Adipocyte (in vitro differentiated cells): ENCODE measurements around the gene ELAVL3.
"Not testable (repeated sequence)": the region's sequence is repeated elsewhere in the genome, so short reads cannot be mapped to it uniquely, and the experiment has no call there.

Experiments used
- DNase-seq: peaks from one replicate; pipeline ENCODE4 v3.0.0-alpha.2; 2015; ENCODE audit warnings: low read depth
- H3K27me3 ChIP-seq: replicated peaks from 2 replicates; pipeline ENCODE4 v1.7.0; 2013; ENCODE audit warnings: mild to moderate bottlenecking, low read length, moderate library complexity; ENCODE audit not compliant: control insufficient read depth, insufficient read depth
- H3K36me3 ChIP-seq: 2 replicates; pipeline ENCODE4 v1.7.0; 2013; ENCODE audit warnings: low read length, mild to moderate bottlenecking, moderate library complexity; ENCODE audit not compliant: control insufficient read depth, insufficient read depth, severe bottlenecking
- H3K4me1 ChIP-seq: 2 replicates; pipeline ENCODE4 v1.7.0; 2013; ENCODE audit warnings: mild to moderate bottlenecking, low read length, moderate library complexity; ENCODE audit not compliant: control insufficient read depth, insufficient read depth
- H3K4me3 ChIP-seq: 2 replicates; pipeline ENCODE4 v1.7.0; 2013; ENCODE audit warnings: mild to moderate bottlenecking, low read length, moderate library complexity
- H3K9ac ChIP-seq: 2 replicates; pipeline ENCODE4 v1.7.0; 2013; ENCODE audit warnings: mild to moderate bottlenecking, low read length, moderate library complexity
- H3K9me3 ChIP-seq: 2 replicates; pipeline ENCODE4 v1.7.0; 2013; ENCODE audit warnings: mild to moderate bottlenecking, low read length, moderate library complexity; ENCODE audit not compliant: control insufficient read depth

ELAVL3 gene

DNA sequence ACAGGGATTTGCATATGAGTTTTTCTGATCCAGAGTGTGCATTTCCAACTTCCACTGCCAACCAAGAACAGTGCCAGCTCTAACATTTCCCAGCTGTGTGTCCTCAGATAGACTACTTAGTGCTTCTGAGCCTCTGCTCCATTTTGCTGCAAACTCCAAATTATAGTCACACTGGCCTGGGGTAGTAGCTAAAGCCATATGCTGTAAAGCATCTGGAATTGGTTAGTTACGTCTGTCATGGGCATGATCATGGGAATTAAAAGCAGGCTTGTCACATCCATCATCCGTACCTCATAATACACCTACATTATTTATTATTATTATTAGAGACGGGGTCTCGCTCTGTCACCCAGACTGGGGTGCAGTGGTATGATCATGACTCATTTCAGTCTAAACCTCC lies 7.1 kb downstream of the ELAVL3 start:
- no peak overlapping the region for H3K9ac ChIP-seq
- H3K4me3 ChIP-seq: no peak overlapping the region
- no peak for DNase-seq
- peaks cover 7% of the 10 kb centered on the region for H3K27me3 ChIP-seq
- H3K36me3 ChIP-seq: no peaks in the 10 kb centered on the region
- no peaks in the 10 kb centered on the region for H3K4me1 ChIP-seq
- no peaks in the 10 kb centered on the region for H3K9me3 ChIP-seq

DNA sequence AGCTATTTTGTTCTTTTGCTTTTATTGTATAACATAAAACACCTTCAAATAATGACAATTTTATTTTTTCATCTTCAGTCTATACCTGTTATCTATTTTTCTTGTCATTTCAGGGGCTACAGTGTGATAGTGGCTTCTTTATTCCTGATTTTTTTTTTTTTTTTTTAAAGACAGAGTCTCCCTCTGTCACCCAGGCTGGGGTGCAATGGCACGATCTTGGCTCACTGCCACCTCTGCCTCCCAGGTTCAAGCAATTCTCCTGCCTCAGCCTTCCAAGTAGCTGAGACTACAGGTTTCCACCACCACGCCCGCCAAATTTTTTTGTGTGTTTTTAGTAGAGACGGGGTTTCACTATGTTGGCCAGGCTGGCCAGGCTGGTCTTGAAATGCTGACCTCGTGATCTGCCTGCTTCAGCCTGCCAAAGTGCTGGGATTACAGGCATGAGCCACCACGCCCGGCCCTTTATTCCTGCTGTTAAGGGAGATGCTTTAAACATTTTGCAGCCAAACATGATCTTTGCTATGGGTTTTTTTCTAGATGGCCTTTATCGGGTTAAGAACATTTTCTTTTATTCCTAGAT lies 12.5 kb downstream of the ELAVL3 start:
- DNase-seq, H3K36me3 ChIP-seq, H3K4me3 ChIP-seq, H3K9ac ChIP-seq, H3K4me1 ChIP-seq, H3K27me3 ChIP-seq, H3K9me3 ChIP-seq: not testable (repeated sequence)

DNA sequence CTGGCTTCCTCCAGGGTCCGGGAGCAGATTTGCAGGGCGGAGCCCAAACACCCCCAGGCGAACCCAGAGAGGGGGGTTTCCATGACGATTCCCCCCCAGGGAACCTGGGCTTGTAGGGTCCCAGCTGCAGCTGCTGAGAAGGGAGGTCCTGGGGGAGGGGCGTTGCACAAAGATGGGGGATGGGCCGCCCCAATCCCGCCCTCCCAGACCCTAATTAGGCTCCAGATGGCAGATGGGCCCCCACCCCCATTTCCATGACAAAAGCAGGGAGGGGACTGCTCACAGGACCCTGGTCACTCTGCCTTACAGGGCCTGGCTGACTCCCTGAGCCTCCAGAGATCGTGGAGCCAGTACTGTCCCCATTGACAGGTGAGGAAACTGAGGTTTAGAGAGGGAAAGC lies 15.2 kb downstream of the ELAVL3 start:
- no peak for DNase-seq
- no peak overlapping the region for H3K4me3 ChIP-seq
- no peaks in the 10 kb centered on the region for H3K36me3 ChIP-seq
- H3K4me1 ChIP-seq: no peaks in the 10 kb centered on the region
- no peak overlapping the region for H3K9ac ChIP-seq
- H3K27me3 ChIP-seq: peaks cover under 1% of the 10 kb centered on the region
- no peaks in the 10 kb centered on the region for H3K9me3 ChIP-seq

DNA sequence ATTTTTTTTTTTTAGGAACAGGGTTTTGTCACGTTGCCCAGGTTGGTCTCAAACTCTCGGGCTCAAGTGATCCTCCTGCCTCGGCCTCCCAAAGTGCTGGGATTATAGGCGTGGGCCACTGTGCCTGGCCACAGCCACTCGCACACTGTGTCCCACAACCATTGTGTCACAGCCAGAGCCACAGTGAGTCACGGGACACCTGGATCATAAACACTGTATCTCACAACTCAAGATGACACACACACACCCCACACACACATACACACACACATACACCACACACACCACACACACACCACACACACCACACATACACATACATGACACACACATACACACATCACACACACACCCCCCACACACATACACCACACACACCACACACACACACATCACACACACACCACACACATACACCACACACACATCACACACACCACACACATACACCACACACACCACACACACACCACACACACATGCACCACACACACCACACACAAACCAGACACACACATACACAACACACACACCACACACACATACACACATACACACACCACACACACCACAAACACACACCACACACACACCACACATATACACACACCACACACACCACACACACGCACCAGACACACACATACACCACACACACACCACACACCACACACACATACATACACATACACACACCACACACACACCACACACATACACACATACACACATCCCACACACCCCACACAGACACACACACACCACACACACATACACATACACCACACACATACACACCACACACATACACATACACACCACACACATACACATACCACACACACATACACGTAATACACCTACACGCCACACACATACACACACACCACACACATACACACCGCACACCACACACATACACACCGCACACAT lies 16.2 kb downstream of the ELAVL3 start:
- H3K27me3 ChIP-seq: peaks cover 9% of the 10 kb centered on the region
- no peaks in the 10 kb centered on the region for H3K9me3 ChIP-seq
- H3K4me3 ChIP-seq: no peak overlapping the region
- H3K9ac ChIP-seq: no peak overlapping the region
- DNase-seq: no peak
- no peaks in the 10 kb centered on the region for H3K4me1 ChIP-seq
- no peaks in the 10 kb centered on the region for H3K36me3 ChIP-seq

DNA sequence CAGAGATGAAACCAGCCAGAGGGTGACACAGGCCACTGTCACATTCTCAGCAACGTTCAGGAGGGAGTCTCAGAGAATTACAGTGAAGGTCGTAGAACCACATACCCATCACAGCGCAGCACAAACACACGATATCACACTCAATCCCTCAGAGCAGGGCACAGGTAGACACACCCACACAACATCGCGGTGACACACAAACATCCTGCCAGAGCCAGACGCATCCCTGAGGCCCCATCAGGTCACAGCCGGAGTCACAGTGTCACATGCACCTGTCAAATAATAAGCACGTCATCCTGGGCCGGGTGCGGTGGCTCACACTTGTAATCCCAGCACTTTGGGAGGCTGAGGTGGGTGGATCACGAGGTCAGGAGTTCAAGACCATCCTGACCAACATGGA lies 17.5 kb downstream of the ELAVL3 start:
- no peak overlapping the region for H3K9ac ChIP-seq
- no peaks in the 10 kb centered on the region for H3K4me1 ChIP-seq
- DNase-seq: no peak
- H3K36me3 ChIP-seq: no peaks in the 10 kb centered on the region
- no peaks in the 10 kb centered on the region for H3K9me3 ChIP-seq
- H3K4me3 ChIP-seq: no peak overlapping the region
- H3K27me3 ChIP-seq: peaks cover 14% of the 10 kb centered on the region

DNA sequence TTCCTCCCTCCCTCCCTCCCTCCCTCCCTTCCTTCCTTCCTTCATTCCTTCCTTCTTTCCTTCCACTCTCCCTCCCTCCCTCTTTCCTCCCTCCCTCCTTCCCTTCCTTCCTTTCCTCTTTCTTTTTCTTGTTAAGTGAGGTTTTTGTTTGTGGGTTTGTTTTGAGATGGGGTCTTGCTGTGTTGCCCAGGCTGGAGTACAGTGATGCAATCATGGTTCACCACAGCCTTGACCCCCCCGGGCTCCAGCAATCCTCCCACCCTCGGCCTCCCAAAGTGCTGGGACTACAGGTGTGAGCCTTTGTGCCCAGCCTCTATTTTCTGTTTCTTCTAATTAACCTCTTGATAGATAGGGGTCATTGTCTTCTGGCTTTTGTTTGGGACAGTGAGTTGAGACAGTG lies 19.4 kb downstream of the ELAVL3 start:
- no peak overlapping the region for H3K9ac ChIP-seq
- H3K36me3 ChIP-seq: no peaks in the 10 kb centered on the region

DNA sequence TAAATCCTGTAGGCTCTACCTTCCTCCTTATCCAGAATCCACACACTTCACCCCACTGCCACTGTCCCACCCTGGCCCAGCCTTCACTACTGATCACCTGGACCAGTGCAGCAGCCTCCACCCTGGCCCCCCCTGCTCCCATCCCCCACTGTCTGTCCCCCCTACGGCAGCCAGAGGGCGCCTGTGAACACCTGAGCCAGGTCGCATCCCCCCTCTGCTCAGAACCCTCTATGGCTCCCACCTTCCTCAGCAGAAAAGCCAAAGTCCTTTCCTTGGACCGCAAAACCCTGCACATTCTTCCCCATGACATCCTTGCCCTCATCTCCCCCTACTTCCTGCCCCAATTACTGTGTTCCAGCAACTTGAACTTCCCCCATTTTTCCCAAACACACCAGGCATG lies 20.6 kb downstream of the ELAVL3 start:
- Histone ChIP-seq H3K9ac (no peak overlapping the region), H3K27me3 (peaks cover 27% of the 10 kb centered on the region), H3K4me1 (no peaks in the 10 kb centered on the region), H3K4me3 (no peak overlapping the region), H3K9me3 (no peaks in the 10 kb centered on the region), H3K36me3 (no peaks in the 10 kb centered on the region)
- DNase-seq: no peak

More for the DNA sequence above, 19.4 kb downstream of the ELAVL3 start:
- no peaks in the 10 kb centered on the region for H3K9me3 ChIP-seq
- peaks cover 27% of the 10 kb centered on the region for H3K27me3 ChIP-seq
- no peak for DNase-seq
- no peak overlapping the region for H3K4me3 ChIP-seq
- no peaks in the 10 kb centered on the region for H3K4me1 ChIP-seq

DNA sequence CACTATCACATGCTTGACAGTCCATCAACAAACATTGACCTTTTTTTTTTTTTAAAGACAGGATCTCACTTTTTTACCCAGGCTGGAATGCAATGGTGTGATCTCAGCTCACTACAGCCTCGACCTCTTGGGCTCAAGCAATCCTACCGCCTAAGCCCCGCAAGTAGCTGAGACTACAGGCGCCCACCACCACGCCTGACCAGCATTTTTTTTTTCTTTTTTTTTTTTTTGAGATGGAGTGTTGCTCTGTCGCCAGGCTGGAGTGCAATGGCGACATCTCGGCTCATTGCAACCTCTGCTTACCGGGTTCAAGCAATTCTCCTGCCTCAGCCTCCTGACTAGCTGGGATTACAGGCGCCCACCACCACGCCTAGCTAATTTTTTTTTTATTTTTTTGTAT lies 21.9 kb downstream of the ELAVL3 start:
- not testable (repeated sequence) for DNase-seq, H3K4me3 ChIP-seq, H3K36me3 ChIP-seq, H3K9ac ChIP-seq, H3K9me3 ChIP-seq, H3K4me1 ChIP-seq
- peaks cover 27% of the 10 kb centered on the region for H3K27me3 ChIP-seq

DNA sequence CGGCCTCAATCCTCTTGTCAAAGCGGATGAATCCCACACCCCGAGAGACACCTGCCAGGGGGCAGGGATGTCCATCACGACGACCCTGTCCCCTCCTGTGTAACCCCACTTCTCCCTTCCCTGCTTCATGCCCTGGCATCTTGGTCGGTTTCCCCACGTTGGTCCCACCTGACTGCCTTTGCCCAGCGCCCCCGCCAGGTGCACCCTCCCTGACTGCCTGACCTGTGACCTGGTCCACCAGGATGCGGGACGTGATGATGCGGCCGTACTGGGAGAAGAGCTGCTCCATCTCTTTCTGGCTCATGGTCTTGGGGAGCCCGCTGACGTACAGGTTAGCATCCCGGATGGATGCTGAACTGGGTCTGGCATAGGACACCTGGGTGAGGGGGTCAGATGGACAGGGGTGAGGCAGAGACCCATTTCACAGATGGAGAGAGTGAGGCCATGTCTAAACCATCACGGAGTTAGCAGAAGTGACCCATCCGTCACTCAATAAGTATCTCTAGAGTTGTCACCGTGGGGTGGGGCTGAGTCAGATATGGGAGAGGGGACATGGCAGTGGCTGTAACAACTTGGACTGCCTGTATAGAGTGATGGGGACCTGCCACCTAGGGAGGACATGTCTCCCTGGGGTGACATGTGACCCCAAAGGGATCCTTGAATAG lies 22.5 kb downstream of the ELAVL3 start:
- no peaks in the 10 kb centered on the region for H3K4me1 ChIP-seq
- no peaks in the 10 kb centered on the region for H3K9me3 ChIP-seq
- H3K4me3 ChIP-seq: no peak overlapping the region
- peaks cover 27% of the 10 kb centered on the region for H3K27me3 ChIP-seq
- no peak for DNase-seq
- no peak overlapping the region for H3K9ac ChIP-seq
- no peaks in the 10 kb centered on the region for H3K36me3 ChIP-seq

DNA sequence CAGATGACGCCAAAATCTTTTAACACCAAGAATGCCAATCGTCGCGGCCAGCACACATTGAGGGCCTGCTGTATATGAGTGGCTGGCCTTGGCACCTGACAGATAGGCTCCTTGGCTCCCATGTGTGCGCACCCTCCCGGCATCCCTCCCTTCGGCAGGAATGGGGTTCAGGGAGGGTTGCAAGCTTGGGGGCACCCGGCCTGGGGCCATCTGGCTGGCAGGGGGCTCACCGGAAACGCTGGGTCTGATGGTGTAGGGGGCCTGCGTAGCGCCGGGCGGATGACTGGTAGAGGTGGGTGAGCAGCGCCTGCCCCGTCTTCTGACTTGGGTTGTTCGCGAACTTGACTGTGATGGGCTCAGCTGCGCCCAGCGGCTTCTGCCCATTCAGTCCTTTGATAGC lies 23.0 kb downstream of the ELAVL3 start:
- H3K4me1 ChIP-seq: no peaks in the 10 kb centered on the region
- H3K27me3 ChIP-seq: peaks cover 27% of the 10 kb centered on the region
- DNase-seq: no peak
- no peak overlapping the region for H3K4me3 ChIP-seq
- H3K36me3 ChIP-seq: no peaks in the 10 kb centered on the region
- H3K9me3 ChIP-seq: no peaks in the 10 kb centered on the region
- no peak overlapping the region for H3K9ac ChIP-seq

DNA sequence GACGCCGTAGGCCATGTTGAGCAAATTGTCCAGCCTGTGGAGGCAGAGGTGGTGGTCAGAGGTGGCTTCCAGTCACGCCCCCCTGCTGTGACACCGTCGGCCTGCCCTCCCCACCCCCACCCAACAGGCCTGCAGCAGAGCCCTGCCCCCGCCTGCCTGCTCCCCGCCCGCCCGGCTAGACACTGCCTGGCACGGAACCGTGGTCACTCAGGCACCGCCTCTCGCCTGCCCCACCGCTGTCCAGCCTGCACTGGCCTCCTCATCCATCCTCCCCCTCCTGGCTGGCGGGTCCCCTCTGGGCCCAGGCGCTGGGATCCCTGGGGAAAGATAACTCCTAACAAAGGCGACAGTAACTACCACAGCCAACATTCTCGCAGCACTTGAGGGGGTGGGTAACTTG lies 23.7 kb downstream of the ELAVL3 start:
- DNase-seq: no peak

More for the DNA sequence above, 23.7 kb downstream of the ELAVL3 start:
- H3K27me3 ChIP-seq: peaks cover 27% of the 10 kb centered on the region
- H3K9ac ChIP-seq: no peak overlapping the region
- H3K9me3 ChIP-seq: no peaks in the 10 kb centered on the region
- H3K4me1 ChIP-seq: no peaks in the 10 kb centered on the region
- H3K36me3 ChIP-seq: no peaks in the 10 kb centered on the region
- no peak overlapping the region for H3K4me3 ChIP-seq
